Right lobe of liver (tissue), 4 donors: ENCODE data around the gene ITCH.

ENCODE experiments used
- CTCF ChIP-seq, 4 donors: fragments of 200-600 bp in 3 of 4; fragments of 450-650 bp in 1 of 4; IDR thresholded peaks; one replicate each; pipeline versions ENCODE4 v1.5.1 to v1.8.0; 2016 to 2022; ENCODE audit warnings: antibody characterized with exemption in 4 of 4, mild to moderate bottlenecking in 2 of 4
- POLR2A ChIP-seq: fragments of 450-650 bp; IDR thresholded peaks from one replicate; pipeline ENCODE4 v1.6.1; 2017; ENCODE audit warnings: antibody characterized with exemption, mild to moderate bottlenecking
- donor health status: DM: no; HTN: no; CAD: no.
- donor health status: DM: no; HTN: no; CAD: no.
- donor health status: DM: no; HTN: yes; CAD: no.

GRCh38 chr20:34443546-34443945, 80.5 kb downstream of the ITCH start:
- no peak for TF ChIP-seq POLR2A
- no peak for TF ChIP-seq CTCF (IDR thresholded peaks at IDR 0.05)
